CMK (cell line): ENCODE results near the gene ITGB5.

ENCODE experiments used
- DNase-seq: peaks from one replicate; pipeline ENCODE4 v3.0.0-alpha.2; 2010; ENCODE audit warnings: low read depth

Gene ITGB5

GRCh38 chr3:124860599-124860998, 26.6 kb downstream of the ITGB5 start:
- DNase-seq, result no peak

GRCh38 chr3:124859025-124859424, 28.1 kb downstream of the ITGB5 start:
- DNase-seq, result no peak

GRCh38 chr3:124858275-124858674, 28.9 kb downstream of the ITGB5 start:
- DNase-seq, result no peak

GRCh38 chr3:124856677-124857076, 30.5 kb downstream of the ITGB5 start:
- DNase-seq, result no peak

- DNase-seq, result no peak
These were observed 33.2 kb downstream of the ITGB5 start for GRCh38 chr3:124854009-124854408.

GRCh38 chr3:124853446-124853845, 33.7 kb downstream of the ITGB5 start:
- DNase-seq, result no peak

GRCh38 chr3:124851905-124852304, 35.3 kb downstream of the ITGB5 start:
- no peak for DNase-seq

GRCh38 chr3:124851136-124851535, 36.0 kb downstream of the ITGB5 start:
- DNase-seq, result no peak

- no peak for DNase-seq
These were observed 36.5 kb downstream of the ITGB5 start for GRCh38 chr3:124850633-124851032.

GRCh38 chr3:124850212-124850611, 37.0 kb downstream of the ITGB5 start:
- DNase-seq, result no peak

- no peak for DNase-seq
These were observed 38.9 kb downstream of the ITGB5 start for GRCh38 chr3:124848300-124848699.

- DNase-seq, result no peak
These were observed 39.3 kb downstream of the ITGB5 start for GRCh38 chr3:124847863-124848262.

- no peak for DNase-seq
These were observed 40.1 kb downstream of the ITGB5 start for GRCh38 chr3:124847051-124847450.

- DNase-seq, result no peak
These were observed 41.0 kb downstream of the ITGB5 start for GRCh38 chr3:124846189-124846588.

- no peak for DNase-seq
These were observed 41.8 kb downstream of the ITGB5 start for GRCh38 chr3:124845406-124845805.

GRCh38 chr3:124843506-124844177, 43.5 kb downstream of the ITGB5 start:
- DNase-seq, result no peak

GRCh38 chr3:124843047-124843446, 44.1 kb downstream of the ITGB5 start:
- no peak for DNase-seq

- DNase-seq, result no peak
These were observed 45.6 kb downstream of the ITGB5 start for GRCh38 chr3:124841517-124841916.

GRCh38 chr3:124840331-124840730, 46.8 kb downstream of the ITGB5 start:
- no peak for DNase-seq

- no peak for DNase-seq
These were observed 47.3 kb downstream of the ITGB5 start for GRCh38 chr3:124839896-124840295.

GRCh38 chr3:124838963-124839362, 48.2 kb downstream of the ITGB5 start:
- DNase-seq, result no peak

GRCh38 chr3:124837730-124838186, 49.4 kb downstream of the ITGB5 start:
- peak; percentile 25 for DNase-seq

- DNase-seq, result no peak
These were observed 50.1 kb downstream of the ITGB5 start for GRCh38 chr3:124837065-124837464.

GRCh38 chr3:124836448-124836847, 50.7 kb downstream of the ITGB5 start:
- DNase-seq, result no peak
